NOMO-1 treated with dmso at 0.1 percent for 144 hours (cell line): ENCODE results near the gene ENC1.
"Not testable (repeated sequence)": the region's sequence is repeated elsewhere in the genome, so short reads cannot be mapped to it uniquely, and the experiment has no call there.

Experiments used
- DNase-seq: peaks from one replicate; lab custom pipeline; 2025; ENCODE audit not compliant: unreplicated experiment; lab: John Stamatoyannopoulos, UW

ENC1 gene, protein sequence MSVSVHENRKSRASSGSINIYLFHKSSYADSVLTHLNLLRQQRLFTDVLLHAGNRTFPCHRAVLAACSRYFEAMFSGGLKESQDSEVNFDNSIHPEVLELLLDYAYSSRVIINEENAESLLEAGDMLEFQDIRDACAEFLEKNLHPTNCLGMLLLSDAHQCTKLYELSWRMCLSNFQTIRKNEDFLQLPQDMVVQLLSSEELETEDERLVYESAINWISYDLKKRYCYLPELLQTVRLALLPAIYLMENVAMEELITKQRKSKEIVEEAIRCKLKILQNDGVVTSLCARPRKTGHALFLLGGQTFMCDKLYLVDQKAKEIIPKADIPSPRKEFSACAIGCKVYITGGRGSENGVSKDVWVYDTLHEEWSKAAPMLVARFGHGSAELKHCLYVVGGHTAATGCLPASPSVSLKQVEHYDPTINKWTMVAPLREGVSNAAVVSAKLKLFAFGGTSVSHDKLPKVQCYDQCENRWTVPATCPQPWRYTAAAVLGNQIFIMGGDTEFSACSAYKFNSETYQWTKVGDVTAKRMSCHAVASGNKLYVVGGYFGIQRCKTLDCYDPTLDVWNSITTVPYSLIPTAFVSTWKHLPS

GRCh38 chr5:74640450-74640953 lies at the start of gene ENC1:
Gene ENC1 (minus strand): TSS chr5:74640728. CDS start chr5:74636485, 4,243 bp downstream.
- DNase-seq, result peak; percentile 82

DNA sequence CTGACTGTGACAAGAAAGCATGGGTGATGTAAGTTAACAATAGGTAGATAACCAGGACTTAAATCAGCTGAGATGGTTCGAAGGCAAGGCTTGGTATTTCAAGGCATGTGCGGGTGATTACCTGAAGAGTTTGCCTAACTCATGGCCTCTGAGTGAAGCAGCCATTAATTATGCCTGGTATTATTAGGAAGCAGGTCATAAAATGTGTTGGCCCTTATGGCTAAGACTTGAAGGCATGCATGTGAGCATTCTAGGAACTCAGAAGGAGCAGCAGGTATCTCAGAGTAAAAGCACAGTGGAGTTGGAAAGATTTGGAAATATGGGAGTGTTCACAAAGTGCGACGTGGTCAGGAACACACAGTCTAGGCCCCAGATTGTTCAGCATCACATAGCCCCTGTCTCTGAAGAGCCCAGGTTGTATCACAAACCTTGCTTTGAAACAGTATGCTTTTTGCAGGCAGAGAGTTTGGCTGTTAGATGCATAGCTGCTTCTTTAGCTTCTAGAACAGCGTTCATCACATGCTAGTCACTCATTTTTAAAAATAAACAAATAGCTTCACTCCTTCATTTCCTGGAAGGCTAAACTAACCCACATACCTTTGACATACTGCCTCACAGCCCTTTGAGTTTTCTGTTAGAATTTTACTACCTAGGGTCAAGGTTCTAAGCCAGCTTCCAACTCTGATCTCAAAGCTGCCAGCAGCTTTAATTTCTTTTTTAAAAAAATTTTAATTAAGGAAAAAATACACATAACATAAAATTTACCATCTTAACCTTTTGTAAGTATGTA lies 46.6 kb upstream of the ENC1 start:
- DNase-seq, result no peak

DNA sequence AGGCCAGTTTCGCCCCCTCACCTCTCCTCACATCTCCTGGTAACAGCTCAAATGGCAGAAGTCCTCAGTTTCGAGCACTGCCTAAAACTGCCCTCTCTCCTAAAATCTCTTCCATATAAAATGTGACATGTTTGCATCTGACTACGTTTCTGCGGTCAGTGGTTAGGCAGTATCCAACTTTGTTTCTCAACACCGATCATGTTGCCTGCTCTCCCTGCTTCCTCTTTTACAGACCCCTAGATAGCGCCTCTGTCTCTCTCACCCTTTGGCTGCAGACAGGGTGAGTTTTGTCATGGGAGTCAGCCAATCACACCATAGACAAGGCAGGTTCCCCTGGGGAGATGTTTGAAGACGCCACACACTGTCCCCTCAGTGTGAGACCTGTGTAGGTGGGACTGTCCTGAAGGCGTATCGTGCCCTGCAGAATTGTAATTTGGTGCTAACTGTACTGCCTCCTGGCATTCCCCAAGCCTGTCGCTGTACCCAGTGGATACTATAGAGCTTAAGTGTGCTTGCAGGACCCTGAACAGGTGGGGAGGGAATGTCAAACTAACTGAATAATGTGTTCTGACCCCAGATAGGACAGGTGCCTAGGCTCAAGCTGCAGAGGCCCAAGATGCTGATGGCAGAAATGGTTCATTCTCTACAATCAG lies 45.6 kb upstream of the ENC1 start:
- DNase-seq, result no peak

GRCh38 chr5:74684900-74685851 lies 44.6 kb upstream of the ENC1 start, which contains the start of gene HEXB:
Gene HEXB (plus strand): TSS chr5:74685233. CDS start chr5:74685261, 28 bp downstream.
- DNase-seq, result peak; percentile 76

DNA sequence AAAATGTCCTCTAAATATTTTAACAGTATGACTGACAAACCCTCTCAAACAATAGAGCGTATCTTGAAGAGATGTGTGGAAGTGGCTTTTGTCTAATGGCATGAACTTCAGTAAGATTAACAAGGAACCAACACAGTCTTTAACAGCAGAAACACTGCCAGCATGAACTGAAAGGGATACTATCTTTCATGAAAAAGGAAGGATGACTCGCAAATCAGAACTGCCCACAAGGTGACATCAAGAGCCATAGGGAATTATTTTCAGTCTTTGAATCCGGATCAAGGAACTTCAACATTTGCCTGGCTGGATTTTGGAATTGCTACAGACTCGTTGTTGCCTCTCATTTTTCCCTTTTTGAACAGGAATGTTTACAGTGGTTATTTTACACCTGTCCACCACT lies 39.4 kb upstream of the ENC1 start:
- no peak for DNase-seq

- not testable (repeated sequence) for DNase-seq
Observed at GRCh38 chr5:74679300-74679699, 38.8 kb upstream of the ENC1 start.

DNA sequence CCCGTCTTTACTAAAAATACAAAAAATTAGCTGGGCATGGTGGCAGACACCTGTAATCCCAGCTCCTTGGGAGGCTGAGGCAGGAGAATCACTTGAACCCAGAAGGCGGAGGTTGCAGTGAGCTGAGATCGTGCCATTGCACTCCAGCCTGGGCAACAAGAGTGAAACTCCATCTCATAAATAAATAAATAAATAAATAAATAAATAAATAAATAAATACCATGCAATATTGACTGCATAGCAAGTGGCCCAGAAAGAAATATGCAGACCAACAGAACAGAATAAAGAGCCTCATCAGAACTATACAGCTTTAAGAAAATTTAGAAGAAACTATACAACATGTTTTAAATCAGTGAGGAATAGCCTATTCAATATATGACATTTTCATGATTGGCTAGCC lies 37.6 kb upstream of the ENC1 start:
- DNase-seq, result not testable (repeated sequence)

DNA sequence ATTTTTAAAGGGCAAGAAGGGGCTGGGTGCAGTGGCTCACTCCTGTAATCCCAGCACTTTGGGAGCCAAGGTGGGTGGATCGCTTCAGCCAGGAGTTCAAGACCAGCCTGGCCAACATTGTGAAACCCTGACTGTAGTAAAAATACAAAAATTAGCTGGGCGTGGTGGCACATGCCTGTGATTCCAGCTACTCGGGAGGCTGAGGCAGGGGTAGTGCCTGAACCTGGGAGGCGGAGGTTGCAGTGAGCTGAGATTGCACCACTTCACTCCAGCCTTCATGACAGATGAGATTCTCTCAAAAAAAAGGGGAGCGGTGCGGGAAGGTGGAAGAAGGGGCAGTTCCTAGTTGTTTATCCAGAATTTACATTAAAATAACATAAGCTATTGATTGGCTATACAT lies 35.9 kb upstream of the ENC1 start:
- DNase-seq, result not testable (repeated sequence)

GRCh38 chr5:74673011-74673790 lies 32.7 kb upstream of the ENC1 start:
- peak; percentile 35 for DNase-seq

GRCh38 chr5:74672215-74672877 lies 31.8 kb upstream of the ENC1 start:
- no peak for DNase-seq

DNA sequence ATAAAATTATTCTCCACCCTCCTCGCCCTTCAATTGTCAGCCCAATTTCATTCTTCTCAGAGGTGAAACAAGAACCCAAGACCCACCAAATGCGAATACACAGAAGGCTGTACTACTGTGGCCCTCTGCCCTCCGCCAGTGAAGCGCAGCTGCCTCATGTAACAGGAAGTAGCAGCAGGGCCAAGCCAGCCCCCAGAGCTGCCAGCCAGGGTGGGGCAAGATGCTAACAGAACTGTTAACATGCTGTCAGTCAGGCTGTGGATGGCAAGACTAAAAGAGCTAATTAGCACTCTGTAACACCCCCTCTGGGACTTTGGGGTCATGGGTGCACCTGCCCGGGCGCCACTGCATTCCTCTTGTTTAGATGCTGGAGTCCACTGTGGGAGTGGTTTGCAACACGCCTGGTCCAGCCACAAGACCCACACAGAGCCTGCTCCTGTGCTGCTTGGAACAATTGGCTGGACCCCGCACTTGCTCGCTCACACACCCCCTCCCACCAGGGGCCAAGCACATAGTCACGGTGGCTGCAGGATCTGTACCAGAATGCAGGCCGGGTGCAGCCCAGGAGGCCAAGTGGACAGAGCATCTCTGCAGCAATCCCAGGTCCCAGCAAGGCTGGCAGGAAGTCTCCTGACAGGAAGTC lies 30.0 kb upstream of the ENC1 start:
- no peak for DNase-seq

- DNase-seq, result no peak
Observed at GRCh38 chr5:74669821-74670220, 29.3 kb upstream of the ENC1 start.

GRCh38 chr5:74667396-74667795 lies 26.9 kb upstream of the ENC1 start:
- no peak for DNase-seq

DNA sequence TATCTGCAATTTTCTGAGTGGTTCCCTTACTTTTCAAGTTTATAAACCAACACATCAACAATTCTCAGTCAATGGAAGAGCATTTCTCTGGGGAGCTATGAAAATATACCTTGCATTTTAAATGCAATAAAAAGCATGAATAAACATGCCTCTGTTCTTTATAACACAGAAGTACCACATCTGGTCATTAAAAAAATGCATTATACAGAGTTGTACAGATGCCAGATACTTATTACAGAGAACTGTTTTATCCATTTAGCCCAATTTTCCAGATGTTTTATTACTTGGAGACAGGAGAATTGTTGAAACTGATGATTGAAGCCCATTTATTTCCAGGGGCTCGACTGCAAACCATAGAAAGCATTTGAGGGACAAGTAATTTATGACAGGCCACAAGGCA lies 25.3 kb upstream of the ENC1 start:
- no peak for DNase-seq

DNA sequence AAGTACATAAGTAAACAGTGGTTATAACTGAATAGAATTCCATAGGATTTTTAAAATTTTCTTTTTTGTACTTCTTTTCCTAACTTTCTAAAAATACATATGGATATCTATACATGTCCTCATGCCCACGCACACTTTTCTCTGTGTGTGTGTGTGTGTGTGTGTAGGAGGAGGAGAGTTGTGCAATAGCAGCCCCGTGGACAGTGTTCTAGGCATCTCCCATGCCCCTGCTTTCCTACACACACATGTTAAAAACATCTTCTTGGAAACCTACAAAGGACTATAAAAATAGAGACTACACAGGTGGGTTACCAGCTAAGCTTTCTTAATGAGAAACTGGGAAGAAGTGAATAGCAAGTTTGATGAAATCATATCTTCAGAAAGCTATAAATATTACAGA lies 24.7 kb upstream of the ENC1 start:
- no peak for DNase-seq

DNA sequence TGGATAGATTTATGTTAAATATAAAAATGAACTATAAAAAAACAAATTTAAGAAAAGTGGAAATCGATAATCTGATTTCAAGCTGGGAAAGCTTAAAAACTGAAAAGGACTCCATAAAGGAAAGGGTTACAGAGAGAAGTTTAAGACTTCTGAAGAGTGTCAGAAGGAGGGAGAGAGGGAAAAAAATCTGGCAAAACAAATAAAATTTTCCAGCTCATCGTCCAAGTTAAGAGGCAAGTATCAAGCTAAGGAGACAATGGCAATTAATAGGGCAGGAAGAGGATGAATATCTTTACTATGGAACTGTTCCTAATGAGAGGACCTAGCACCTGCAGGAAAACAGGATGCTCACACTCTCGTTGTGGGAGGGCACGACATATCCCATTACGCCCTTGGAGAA lies 24.0 kb upstream of the ENC1 start:
- no peak for DNase-seq

DNA sequence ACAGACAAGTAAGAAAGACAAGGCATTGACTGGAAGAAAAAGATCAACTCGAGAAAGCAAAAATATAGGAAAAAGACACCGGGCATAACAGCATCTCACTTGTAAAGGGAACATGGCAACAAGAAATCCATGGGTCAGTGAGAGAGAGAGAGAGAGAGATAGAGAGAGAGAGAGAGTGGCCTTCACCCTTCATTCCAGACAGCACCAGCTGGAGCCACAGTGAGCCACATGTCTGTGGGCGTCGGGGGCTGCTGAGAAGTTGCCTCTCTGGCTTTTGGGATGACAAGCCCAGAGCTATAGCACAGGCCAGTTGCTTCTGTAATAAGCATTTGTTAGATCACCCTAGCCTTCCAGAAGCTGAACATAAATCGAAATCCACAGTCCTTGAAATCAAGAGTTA lies 20.3 kb upstream of the ENC1 start:
- DNase-seq, result no peak

- no peak for DNase-seq
Observed at GRCh38 chr5:74660140-74660539, 19.6 kb upstream of the ENC1 start.
